Neural crest cell (in vitro differentiated cells): Measurements from ENCODE around the gene PRR23E. TPM values are rescaled to one million over a fixed set of nuclear protein-coding genes. Genes with fewer than 3 reads are reported as not detected.

Experiments
- DNase-seq: peaks from one replicate; pipeline ENCODE4 v3.0.0; 2021; ENCODE audit warnings: low read depth, mixed read lengths, low spot score
- H3K27ac Mint-ChIP-seq: one replicate; pipeline ENCODE4 v1.8.0; 2021; ENCODE audit warnings: mild to moderate bottlenecking, mixed read lengths; ENCODE audit not compliant: unreplicated experiment
- H3K27me3 Mint-ChIP-seq: 2 replicates; pipeline ENCODE4 v1.8.0; 2021; ENCODE audit warnings: low read depth, mild to moderate bottlenecking, mixed read lengths
- H3K36me3 Mint-ChIP-seq: 2 replicates; pipeline ENCODE4 v1.8.0; 2021; ENCODE audit warnings: low read depth, mild to moderate bottlenecking, mixed read lengths
- H3K4me1 Mint-ChIP-seq: 2 replicates; pipeline ENCODE4 v1.8.0; 2021; ENCODE audit warnings: mixed read lengths
- H3K4me3 Mint-ChIP-seq: one replicate; pipeline ENCODE4 v1.8.0; 2021; ENCODE audit warnings: mild to moderate bottlenecking, mixed read lengths
- H3K9me3 Mint-ChIP-seq: 2 replicates; pipeline ENCODE4 v1.8.0; 2021; ENCODE audit warnings: mixed read lengths
- total RNA-seq: library from RNA; stranded (reverse); gene quantifications from 2 replicates; pipeline ENCODE4 v1.2.1, GENCODE V29; 2021
- TF ChIP-seq, protein P1 (sequence below): fragments of 200-600 bp; sonication (generic); conservative IDR thresholded peaks from 2 replicates; pipeline ENCODE4 v1.5.0; 2021; ENCODE audit warnings: antibody characterized with exemption, mild to moderate bottlenecking

Gene PRR23E
- total RNA-seq, 1 donor from 2014 or later: not detected

DNA sequence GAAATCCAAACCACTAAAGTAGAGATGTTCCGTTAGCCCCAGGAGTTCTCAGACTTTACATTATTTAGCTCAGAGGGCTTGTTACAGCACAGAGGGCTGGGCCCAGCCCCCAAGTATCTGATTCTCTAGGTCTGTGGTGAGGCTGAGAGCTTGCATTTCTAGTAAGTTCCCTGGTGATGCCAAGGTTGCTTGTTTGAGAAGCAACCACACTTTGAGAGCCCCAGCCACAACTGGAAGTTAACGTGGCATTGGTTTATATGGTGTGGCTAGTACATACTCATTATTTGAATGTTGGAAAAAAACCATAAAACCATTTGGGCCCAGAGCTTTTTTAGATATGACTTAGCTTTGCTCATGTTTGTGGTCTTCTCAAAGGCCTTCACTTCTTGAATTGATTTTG lies 35.9 kb downstream of the PRR23E start:
- Mint-ChIP-seq H3K27ac (no peak overlapping the region), H3K4me1 (peaks cover 24% of the 10 kb centered on the region), H3K4me3 (no peak overlapping the region), H3K9me3 (peaks cover 24% of the 10 kb centered on the region), H3K27me3 (peaks cover 17% of the 10 kb centered on the region), H3K36me3 (peaks cover 6% of the 10 kb centered on the region)
- no peak for DNase-seq
- TF ChIP-seq, protein P1, sequence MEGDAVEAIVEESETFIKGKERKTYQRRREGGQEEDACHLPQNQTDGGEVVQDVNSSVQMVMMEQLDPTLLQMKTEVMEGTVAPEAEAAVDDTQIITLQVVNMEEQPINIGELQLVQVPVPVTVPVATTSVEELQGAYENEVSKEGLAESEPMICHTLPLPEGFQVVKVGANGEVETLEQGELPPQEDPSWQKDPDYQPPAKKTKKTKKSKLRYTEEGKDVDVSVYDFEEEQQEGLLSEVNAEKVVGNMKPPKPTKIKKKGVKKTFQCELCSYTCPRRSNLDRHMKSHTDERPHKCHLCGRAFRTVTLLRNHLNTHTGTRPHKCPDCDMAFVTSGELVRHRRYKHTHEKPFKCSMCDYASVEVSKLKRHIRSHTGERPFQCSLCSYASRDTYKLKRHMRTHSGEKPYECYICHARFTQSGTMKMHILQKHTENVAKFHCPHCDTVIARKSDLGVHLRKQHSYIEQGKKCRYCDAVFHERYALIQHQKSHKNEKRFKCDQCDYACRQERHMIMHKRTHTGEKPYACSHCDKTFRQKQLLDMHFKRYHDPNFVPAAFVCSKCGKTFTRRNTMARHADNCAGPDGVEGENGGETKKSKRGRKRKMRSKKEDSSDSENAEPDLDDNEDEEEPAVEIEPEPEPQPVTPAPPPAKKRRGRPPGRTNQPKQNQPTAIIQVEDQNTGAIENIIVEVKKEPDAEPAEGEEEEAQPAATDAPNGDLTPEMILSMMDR: no peak

DNA sequence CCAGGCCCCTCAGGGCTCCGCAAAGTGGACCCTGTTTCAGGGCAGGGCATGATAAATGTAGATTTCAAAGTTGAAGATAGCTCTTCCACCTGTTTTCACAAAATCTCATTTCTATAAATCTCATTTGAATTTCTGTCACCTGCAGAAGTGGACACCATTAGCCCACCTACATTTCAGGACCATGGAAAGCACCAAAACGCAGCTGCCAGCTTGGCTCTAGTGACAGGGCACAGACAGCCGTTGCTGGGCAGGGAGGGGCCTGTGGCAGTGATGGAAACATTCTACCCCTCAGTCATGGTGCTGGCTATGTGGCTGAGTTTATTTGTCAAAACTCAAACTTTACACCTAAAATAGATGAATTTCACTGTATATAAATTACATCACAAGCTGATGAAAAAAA lies 40.4 kb downstream of the PRR23E start:
- H3K4me3 Mint-ChIP-seq: no peak overlapping the region
- H3K27ac Mint-ChIP-seq: no peak overlapping the region
- no peak for DNase-seq

GRCh38 chr3:127234778-127235177 lies 41.8 kb downstream of the PRR23E start:
- Mint-ChIP-seq H3K27ac (no peak overlapping the region), H3K4me1 (no peaks in the 10 kb centered on the region), H3K4me3 (no peak overlapping the region), H3K9me3 (peaks cover 5% of the 10 kb centered on the region), H3K36me3 (no peaks in the 10 kb centered on the region), H3K27me3 (peaks cover 34% of the 10 kb centered on the region)
- DNase-seq: no peak
- TF ChIP-seq, protein P1: no peak

More for the DNA sequence above, 40.4 kb downstream of the PRR23E start:
- H3K9me3 Mint-ChIP-seq: peaks cover 8% of the 10 kb centered on the region
- no peaks in the 10 kb centered on the region for H3K36me3 Mint-ChIP-seq
- TF ChIP-seq, protein P1: no peak
- no peaks in the 10 kb centered on the region for H3K4me1 Mint-ChIP-seq
- H3K27me3 Mint-ChIP-seq: peaks cover 23% of the 10 kb centered on the region

GRCh38 chr3:127235706-127236105 lies 42.8 kb downstream of the PRR23E start:
- no peak overlapping the region for H3K4me3 Mint-ChIP-seq
- DNase-seq: no peak
- TF ChIP-seq, protein P1: no peak
- no peak overlapping the region for H3K27ac Mint-ChIP-seq
- H3K27me3 Mint-ChIP-seq: peaks cover 39% of the 10 kb centered on the region
- no peaks in the 10 kb centered on the region for H3K36me3 Mint-ChIP-seq
- H3K9me3 Mint-ChIP-seq: peaks cover 4% of the 10 kb centered on the region
- no peaks in the 10 kb centered on the region for H3K4me1 Mint-ChIP-seq

GRCh38 chr3:127237835-127238234 lies 44.9 kb downstream of the PRR23E start:
- Mint-ChIP-seq H3K4me3 (no peak overlapping the region), H3K4me1 (no peaks in the 10 kb centered on the region), H3K9me3 (peaks cover 4% of the 10 kb centered on the region), H3K27ac (no peak overlapping the region), H3K36me3 (no peaks in the 10 kb centered on the region), H3K27me3 (peaks cover 32% of the 10 kb centered on the region)
- TF ChIP-seq, protein P1: no peak
- DNase-seq: no peak

DNA sequence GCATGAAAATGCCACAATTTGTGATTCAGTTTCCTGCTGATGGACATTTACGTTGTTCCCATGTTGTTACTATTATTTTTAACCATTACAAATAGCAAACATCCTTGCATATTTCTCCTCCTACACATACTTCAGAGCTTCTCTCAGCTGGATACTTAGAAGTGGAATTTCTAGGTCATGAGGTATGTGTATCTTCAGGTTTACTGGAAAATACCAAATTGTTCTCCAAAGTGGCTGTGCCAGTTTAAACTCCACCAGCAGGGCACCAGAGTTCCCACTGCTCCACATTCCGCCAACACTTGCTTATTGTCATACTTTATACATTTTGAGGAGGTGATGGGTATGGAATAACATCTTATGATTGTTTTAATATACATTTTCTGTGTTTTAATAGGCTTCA lies 45.7 kb downstream of the PRR23E start:
- Mint-ChIP-seq H3K4me3 (no peak overlapping the region), H3K27me3 (peaks cover 32% of the 10 kb centered on the region), H3K27ac (no peak overlapping the region), H3K9me3 (peaks cover 4% of the 10 kb centered on the region), H3K4me1 (no peaks in the 10 kb centered on the region), H3K36me3 (no peaks in the 10 kb centered on the region)
- DNase-seq: no peak
- TF ChIP-seq, protein P1: no peak
